A549 (cell line): ENCODE results near the gene MEF2C. TPM values are rescaled to one million over a fixed set of nuclear protein-coding genes. Genes with fewer than 3 reads are reported as not detected.

Source experiments
- ATAC-seq, 2 experiments: fragments of 200-7000 bp in 1 of 2; fragments of >200 bp in 1 of 2; cut with Nextera tagmentation in 1 of 2; cut with Tn5 transposase in 1 of 2; 3 replicates each; pipeline versions ENCODE4 v1.8.0 to v1.9.1; 2018 to 2020; ENCODE audit warnings: mild to moderate bottlenecking in 1 of 2, moderate library complexity in 1 of 2
- CTCF ChIA-PET: fragments of 300-600 bp; sonication (Branson Sonifier 250); formaldehyde crosslinking; extraction: SDS; loops from one replicate; lab custom pipeline; 2021; ENCODE audit warnings: antibody characterized with exemption, inconsistent platforms; lab: Yijun Ruan, JAX
- POLR2A ChIA-PET: fragments of 350-600 bp; formaldehyde crosslinking; extraction: SDS; loops from one replicate; lab custom pipeline; 2021; ENCODE audit warnings: antibody characterized with exemption, inconsistent platforms; lab: Yijun Ruan, JAX
- DNase-seq, 2 experiments: peaks; one replicate each; pipeline versions ENCODE4 v3.0.0 to v3.0.0-alpha.2; 2011 to 2016; ENCODE audit warnings: low read depth in 1 of 2, low spot score in 1 of 2
- FAIRE-seq: peaks from 2 replicates; lab custom pipeline; 2011; peaks lifted over from hg19 to GRCh38; lab: Jason Lieb, UNC
- H3K27ac ChIP-seq, 2 experiments: fragments of >200 bp; sonication (Bioruptor Twin); formaldehyde crosslinking; 3 replicates each; pipeline ENCODE4 v1.5.1; 2016 to 2017
- H3K4me1 ChIP-seq: fragments of >200 bp; sonication (Bioruptor Twin); formaldehyde crosslinking; 3 replicates; pipeline ENCODE4 v1.6.1; 2016
- H3K4me2 ChIP-seq: fragments of >200 bp; sonication (Bioruptor Twin); formaldehyde crosslinking; 3 replicates; pipeline ENCODE4 v1.6.1; 2016
- H3K4me3 ChIP-seq: fragments of >200 bp; sonication (Bioruptor Twin); formaldehyde crosslinking; 3 replicates; pipeline ENCODE4 v1.5.1; 2016
- H3K9me3 ChIP-seq: fragments of >200 bp; sonication (Bioruptor Twin); formaldehyde crosslinking; 3 replicates; pipeline ENCODE4 v1.6.1; 2016
- CBX8 ChIP-seq: fragments of 200-600 bp; sonication (generic); IDR thresholded peaks from 2 replicates; pipeline ENCODE4 v1.6.1; 2016
- ELK1 ChIP-seq: fragments of 150-350 bp; IDR thresholded peaks from 2 replicates; pipeline ENCODE4 v1.6.1; 2014; ENCODE audit warnings: low read depth, mild to moderate bottlenecking, low read length
- HDAC2 ChIP-seq: fragments of 200-600 bp; sonication (generic); IDR thresholded peaks from 2 replicates; pipeline ENCODE4 v1.6.1; 2016
- HEYL ChIP-seq: fragments of 250-450 bp; sonication (Bioruptor Pico); IDR thresholded peaks from 2 replicates; pipeline ENCODE4 v1.8.0; 2021; ENCODE audit warnings: mild to moderate bottlenecking, moderate library complexity
- HOXB13 ChIP-seq: fragments of 250-450 bp; sonication (Bioruptor Pico); IDR thresholded peaks from 2 replicates; pipeline ENCODE4 v1.5.0; 2020; ENCODE audit warnings: low read depth, mild to moderate bottlenecking, moderate library complexity
- HOXB5 ChIP-seq: fragments of 250-450 bp; sonication (Bioruptor Pico); IDR thresholded peaks from 2 replicates; pipeline ENCODE4 v1.5.0; 2020; ENCODE audit warnings: mild to moderate bottlenecking, moderate library complexity
- KDM5A ChIP-seq: fragments of 200-600 bp; sonication (generic); IDR thresholded peaks from 2 replicates; pipeline ENCODE4 v1.6.1; 2016; ENCODE audit warnings: antibody characterized with exemption, mild to moderate bottlenecking
- MAFK ChIP-seq: fragments of 450-650 bp; IDR thresholded peaks from 2 replicates; pipeline ENCODE4 v1.6.1; 2014; ENCODE audit not compliant: partially characterized antibody
- MAZ ChIP-seq: fragments of 150-350 bp; IDR thresholded peaks from 2 replicates; pipeline ENCODE4 v1.6.1; 2014; ENCODE audit warnings: antibody characterized with exemption, low read depth, low read length, borderline replicate concordance
- MYC ChIP-seq: IDR thresholded peaks from 2 replicates; pipeline ENCODE4 v1.6.1; 2012; ENCODE audit warnings: mild to moderate bottlenecking, inconsistent platforms, low read length, improper control_type of control experiment, borderline replicate concordance
- NR3C1 ChIP-seq: fragments of >200 bp; sonication (Bioruptor Twin); formaldehyde crosslinking; IDR thresholded peaks from 3 replicates; pipeline ENCODE4 v1.6.1; 2017
- RARB ChIP-seq: fragments of 250-450 bp; sonication (Bioruptor Pico); IDR thresholded peaks from 2 replicates; pipeline ENCODE4 v1.8.0; 2021; ENCODE audit warnings: mild to moderate bottlenecking, moderate library complexity
- REST ChIP-seq: fragments of 200-600 bp; sonication (generic); IDR thresholded peaks from 2 replicates; pipeline ENCODE4 v1.6.1; 2016; ENCODE audit warnings: antibody characterized with exemption, mild to moderate bottlenecking, moderate library complexity
- RNF2 ChIP-seq: fragments of 200-600 bp; sonication (generic); IDR thresholded peaks from 2 replicates; pipeline ENCODE4 v1.6.1; 2016; ENCODE audit warnings: low read depth, mild to moderate bottlenecking, antibody characterized with exemption, moderate library complexity, borderline replicate concordance
- SREBF2 ChIP-seq: fragments of 450-650 bp; IDR thresholded peaks from 2 replicates; pipeline ENCODE4 v1.6.1; 2014; ENCODE audit warnings: mild to moderate bottlenecking, moderate library complexity
- ZFP36 ChIP-seq: fragments of 450-650 bp; IDR thresholded peaks from 2 replicates; pipeline ENCODE4 v1.6.1; 2014; ENCODE audit warnings: borderline replicate concordance; ENCODE audit not compliant: partially characterized antibody
- ZNF302 ChIP-seq: fragments of 250-450 bp; sonication (Bioruptor Pico); IDR thresholded peaks from 2 replicates; pipeline ENCODE4 v1.9.0; 2021; ENCODE audit warnings: inconsistent platforms, mild to moderate bottlenecking, moderate library complexity
- ZSCAN20 ChIP-seq: fragments of 250-450 bp; sonication (Bioruptor Pico); IDR thresholded peaks from 2 replicates; pipeline ENCODE4 v1.8.0; 2022; ENCODE audit warnings: mild to moderate bottlenecking, moderate library complexity
- WGBS: methylation state at CpG from one replicate; pipeline ENCODE4 v1.1.6; 2017; ENCODE audit errors: missing lambda C conversion rate; 5-methylcytosine and 5-hydroxymethylcytosine counted together
- polyA plus RNA-seq, 4 experiments: library from polyadenylated mRNA; depleted of rRNA in 3 of 4; stranded (reverse); fragments of >200 nt; fragmentation: RNase III in 1 of 4; extraction: RNeasy Plus Mini Kit Qiagen cat#74134 plus additional on column Dnase treatment in 1 of 4; gene quantifications; 2 replicates in 3 of 4; 3 replicates in 1 of 4; pipeline ENCODE4 v1.2.3, GENCODE V29; 2011 to 2017
- TF ChIP-seq, protein P1 (sequence below): fragments of 450-650 bp; IDR thresholded peaks from 2 replicates; pipeline ENCODE4 v1.6.1; 2014; ENCODE audit warnings: antibody characterized with exemption
- TF ChIP-seq, protein P2 (sequence below): fragments of >200 bp; sonication (Bioruptor Twin); formaldehyde crosslinking; IDR thresholded peaks from 2 replicates; pipeline ENCODE4 v1.6.1; 2016
- TF ChIP-seq, protein P3 (sequence below): IDR thresholded peaks from 2 replicates; pipeline ENCODE4 v1.6.1; 2012

The MEF2C gene
- polyA plus RNA-seq, 2 of the 4 experiments (the other 2 are of a cell fraction), result 0.03 to 0.06 TPM

DNA sequence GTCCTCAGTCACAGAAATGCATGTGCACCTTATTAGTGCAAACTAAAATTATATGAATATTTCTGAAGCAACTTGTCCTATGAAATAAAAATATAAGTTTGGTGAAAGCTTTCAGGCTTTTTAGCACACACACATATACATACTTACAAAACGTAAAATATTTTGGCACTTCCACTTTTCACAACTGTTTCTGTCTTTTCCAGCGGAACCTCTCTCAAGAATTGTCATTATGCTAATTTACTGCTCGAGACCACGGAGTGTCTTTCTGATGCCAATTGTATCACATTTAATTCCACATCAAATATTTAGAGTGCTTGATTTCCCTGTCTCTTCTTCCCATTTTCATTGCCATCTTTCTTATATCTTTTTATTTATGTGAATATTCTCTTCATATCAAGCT is 100.4 kb downstream of the MEF2C start:
- TF ChIP-seq CBX8 (no peak), ZFP36 (no peak), MAFK (no peak), MAZ (no peak), NR3C1 (no peak), KDM5A (no peak), RARB (no peak), HOXB5 (CRISPR knock-in tag) (no peak), ZNF302 (CRISPR knock-in tag) (no peak), SREBF2 (no peak), ELK1 (no peak), REST (no peak)
- TF ChIP-seq, protein P1, sequence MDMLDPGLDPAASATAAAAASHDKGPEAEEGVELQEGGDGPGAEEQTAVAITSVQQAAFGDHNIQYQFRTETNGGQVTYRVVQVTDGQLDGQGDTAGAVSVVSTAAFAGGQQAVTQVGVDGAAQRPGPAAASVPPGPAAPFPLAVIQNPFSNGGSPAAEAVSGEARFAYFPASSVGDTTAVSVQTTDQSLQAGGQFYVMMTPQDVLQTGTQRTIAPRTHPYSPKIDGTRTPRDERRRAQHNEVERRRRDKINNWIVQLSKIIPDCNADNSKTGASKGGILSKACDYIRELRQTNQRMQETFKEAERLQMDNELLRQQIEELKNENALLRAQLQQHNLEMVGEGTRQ, result no peak
- TF ChIP-seq, protein P2, sequence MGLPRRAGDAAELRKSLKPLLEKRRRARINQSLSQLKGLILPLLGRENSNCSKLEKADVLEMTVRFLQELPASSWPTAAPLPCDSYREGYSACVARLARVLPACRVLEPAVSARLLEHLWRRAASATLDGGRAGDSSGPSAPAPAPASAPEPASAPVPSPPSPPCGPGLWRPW, result no peak
- ChIA-PET CTCF (interaction anchor here (0.6 kb wide), 1 partner anchor 28 kb away, joined by 4 read pairs; no protein-coding TSS in a partner anchor), POLR2A (no interaction called here)
- ATAC-seq, result no peak
- Histone ChIP-seq H3K27ac (no peak overlapping the region), H3K9me3 (no peaks in the 10 kb centered on the region), H3K4me1 (peaks cover 18% of the 10 kb centered on the region), H3K4me3 (no peak overlapping the region), H3K4me2 (no peak overlapping the region)
- WGBS, result 81% methylated on average over 4 of the region's 4 CpGs
- no peak for FAIRE-seq
- no peak for DNase-seq

DNA sequence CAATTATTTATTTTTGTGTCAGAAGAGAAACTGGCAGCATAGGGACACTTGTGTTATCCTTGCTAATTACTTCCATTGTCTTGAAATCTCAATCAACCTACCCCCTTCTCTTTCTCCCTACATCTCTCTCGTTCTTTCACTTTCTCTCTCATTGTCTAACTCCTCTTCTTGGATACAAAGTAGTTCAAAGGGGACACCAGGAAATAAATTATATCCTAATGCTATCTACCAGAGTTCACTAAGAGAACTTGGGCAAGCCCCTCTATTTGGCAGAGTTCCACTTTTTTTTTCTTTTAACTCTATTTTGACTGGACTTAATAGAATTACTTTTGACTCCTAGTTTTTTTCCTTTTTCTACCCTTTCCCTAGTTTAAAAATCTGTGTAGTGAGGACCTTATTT is 102.2 kb downstream of the MEF2C start:
- DNase-seq, result no peak
- CTCF ChIA-PET, result no interaction called here
- H3K4me3 ChIP-seq, result no peak overlapping the region
- FAIRE-seq, result no peak
- H3K27ac ChIP-seq, result no peak overlapping the region
- no peak for ATAC-seq
- H3K4me2 ChIP-seq, result no peak overlapping the region
- no peaks in the 10 kb centered on the region for H3K9me3 ChIP-seq
- TF ChIP-seq HEYL (CRISPR knock-in tag), result no peak
- no peak for TF ChIP-seq MYC
- TF ChIP-seq HDAC2, result no peak
- TF ChIP-seq RNF2, result no peak
- TF ChIP-seq, protein P3, sequence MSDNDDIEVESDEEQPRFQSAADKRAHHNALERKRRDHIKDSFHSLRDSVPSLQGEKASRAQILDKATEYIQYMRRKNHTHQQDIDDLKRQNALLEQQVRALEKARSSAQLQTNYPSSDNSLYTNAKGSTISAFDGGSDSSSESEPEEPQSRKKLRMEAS, result no peak
- TF ChIP-seq ZSCAN20, result no peak
- TF ChIP-seq KDM5A, result no peak
- TF ChIP-seq HOXB13 (CRISPR knock-in tag), result no peak
- TF ChIP-seq, all 56 proteins: peak for 0
- POLR2A ChIA-PET, result no interaction called here
- peaks cover 12% of the 10 kb centered on the region for H3K4me1 ChIP-seq
- WGBS, result 54% methylated on average over 1 of the region's 1 CpG
